OCI-LY7 (cell line): Measurements from ENCODE around the gene SQOR.
"Not testable (repeated sequence)": the region's sequence is repeated elsewhere in the genome, so short reads cannot be mapped to it uniquely, and the experiment has no call there.

ENCODE experiments used
- EZH2phosphoT487 ChIP-seq: fragments of 200-600 bp; sonication (generic); IDR thresholded peaks from 2 replicates; pipeline ENCODE4 v1.6.1; 2018; ENCODE audit warnings: low read depth, borderline replicate concordance, mild to moderate bottlenecking, mixed run types, antibody characterized with exemption, low read length, moderate library complexity, mixed read lengths
- TF ChIP-seq, protein P1 (sequence below): fragments of 200-600 bp; sonication (generic); conservative IDR thresholded peaks from 2 replicates; pipeline ENCODE4 v1.5.1; 2014; ENCODE audit warnings: mild to moderate bottlenecking, antibody characterized with exemption, low read length, moderate library complexity, mixed read lengths

DNA sequence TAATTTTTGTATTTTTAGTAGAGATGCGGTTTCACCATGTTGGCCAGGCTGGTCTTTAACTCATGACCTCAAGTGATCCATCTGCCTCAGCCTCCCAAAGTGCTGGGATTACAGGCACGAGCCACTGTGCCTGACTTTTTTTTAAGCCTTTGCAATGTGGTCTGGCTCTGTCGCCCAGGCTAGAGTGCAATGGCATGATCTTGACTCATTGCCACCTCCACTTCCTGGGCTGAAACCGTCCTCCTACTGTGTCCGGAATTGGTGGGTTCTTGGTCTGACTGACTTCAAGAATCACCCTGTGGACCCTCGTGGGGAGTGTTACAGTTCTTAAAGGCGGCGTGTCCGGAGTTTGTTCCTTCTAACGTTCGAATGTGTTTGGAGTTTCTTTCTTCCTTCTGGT, 15.2 kb downstream of the SQOR start:
- TF ChIP-seq, protein P1, sequence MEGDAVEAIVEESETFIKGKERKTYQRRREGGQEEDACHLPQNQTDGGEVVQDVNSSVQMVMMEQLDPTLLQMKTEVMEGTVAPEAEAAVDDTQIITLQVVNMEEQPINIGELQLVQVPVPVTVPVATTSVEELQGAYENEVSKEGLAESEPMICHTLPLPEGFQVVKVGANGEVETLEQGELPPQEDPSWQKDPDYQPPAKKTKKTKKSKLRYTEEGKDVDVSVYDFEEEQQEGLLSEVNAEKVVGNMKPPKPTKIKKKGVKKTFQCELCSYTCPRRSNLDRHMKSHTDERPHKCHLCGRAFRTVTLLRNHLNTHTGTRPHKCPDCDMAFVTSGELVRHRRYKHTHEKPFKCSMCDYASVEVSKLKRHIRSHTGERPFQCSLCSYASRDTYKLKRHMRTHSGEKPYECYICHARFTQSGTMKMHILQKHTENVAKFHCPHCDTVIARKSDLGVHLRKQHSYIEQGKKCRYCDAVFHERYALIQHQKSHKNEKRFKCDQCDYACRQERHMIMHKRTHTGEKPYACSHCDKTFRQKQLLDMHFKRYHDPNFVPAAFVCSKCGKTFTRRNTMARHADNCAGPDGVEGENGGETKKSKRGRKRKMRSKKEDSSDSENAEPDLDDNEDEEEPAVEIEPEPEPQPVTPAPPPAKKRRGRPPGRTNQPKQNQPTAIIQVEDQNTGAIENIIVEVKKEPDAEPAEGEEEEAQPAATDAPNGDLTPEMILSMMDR, result not testable (repeated sequence)
- TF ChIP-seq EZH2phosphoT487, result not testable (repeated sequence)
